Activated gamma-delta T cell treated with Interleukin-2 at 50 U/mL for 16 hours (primary cell): ENCODE measurements around the gene PMEL.
A peak's percentile ranks its signal among the peaks of the same experiment; 100 is the strongest.
"Not testable (repeated sequence)": the region's sequence is repeated elsewhere in the genome, so short reads cannot be mapped to it uniquely, and the experiment has no call there.

Experiments used
- DNase-seq: peaks from one replicate; pipeline ENCODE4 v3.0.0-alpha.2; 2020

PMEL gene

GRCh38 chr12:55940065-55940732 lies 25.6 kb downstream of the PMEL start:
- peak; percentile 87 for DNase-seq

DNA sequence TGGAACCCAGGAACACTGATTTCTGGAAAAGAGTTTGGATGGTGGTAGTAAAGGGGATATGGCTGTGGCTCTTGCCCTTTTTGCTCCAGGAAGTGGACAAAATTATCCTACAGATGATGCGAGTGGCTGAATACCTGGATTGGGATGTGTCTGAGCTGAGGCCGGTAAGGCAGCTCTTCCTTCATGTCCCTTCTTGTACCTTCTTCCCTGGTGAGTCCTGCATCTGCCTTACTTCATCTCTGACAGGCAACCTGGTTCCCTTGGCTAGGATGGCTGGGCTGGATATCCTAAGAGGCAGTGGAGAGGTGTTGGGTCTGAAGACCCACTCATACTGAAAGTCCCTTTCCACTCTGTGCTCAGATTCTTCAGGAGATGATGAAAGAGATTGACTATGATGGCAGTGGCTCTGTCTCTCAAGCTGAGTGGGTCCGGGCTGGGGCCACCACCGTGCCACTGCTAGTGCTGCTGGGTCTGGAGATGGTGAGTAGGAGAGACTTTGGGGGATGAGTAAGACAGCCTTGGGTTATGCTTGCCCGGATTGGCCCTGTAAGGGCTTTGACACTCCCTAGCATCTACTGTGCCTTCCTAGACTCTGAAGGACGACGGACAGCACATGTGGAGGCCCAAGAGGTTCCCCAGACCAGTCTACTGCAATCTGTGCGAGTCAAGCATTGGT lies 26.9 kb downstream of the PMEL start:
- DNase-seq: no peak

DNA sequence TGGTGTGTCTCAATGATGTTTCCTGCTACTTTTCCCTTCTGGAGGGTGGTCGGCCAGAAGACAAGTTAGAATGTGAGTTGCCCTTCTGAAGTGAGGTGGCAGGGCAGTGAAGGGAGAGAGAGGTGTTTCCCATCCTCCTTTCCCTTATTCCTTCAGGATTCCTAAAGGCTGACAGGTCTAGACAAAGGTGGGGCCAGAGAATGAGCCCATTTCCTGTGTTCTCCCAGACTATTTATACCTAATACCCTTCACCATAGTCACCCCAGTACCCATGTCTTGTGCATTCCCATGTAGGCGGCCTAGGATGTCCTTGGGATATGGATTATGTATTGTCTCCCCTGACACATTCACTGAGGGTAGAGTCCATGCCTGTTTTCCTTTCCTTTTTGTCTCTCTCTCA lies 27.9 kb downstream of the PMEL start:
- no peak for DNase-seq

DNA sequence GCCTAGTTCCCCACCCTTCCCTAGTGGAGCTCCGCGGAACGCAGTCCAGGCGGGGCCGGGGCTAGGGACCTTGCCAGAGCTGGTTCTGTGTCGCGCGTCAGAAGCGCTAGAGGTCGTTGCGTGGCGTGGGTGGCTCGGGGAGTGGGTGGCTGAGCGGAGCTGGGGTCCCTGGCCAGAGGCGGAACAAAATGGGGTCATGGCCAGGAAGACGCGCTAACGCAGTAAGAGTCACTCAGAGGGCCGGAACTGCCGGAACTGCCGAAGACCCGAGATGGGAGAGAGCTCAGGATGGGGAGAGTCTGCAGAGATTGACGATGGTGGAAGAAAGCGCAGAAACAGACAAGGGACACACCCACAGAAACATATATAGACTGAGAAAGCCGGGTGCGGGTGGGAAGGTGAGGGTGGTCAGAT lies 30.1 kb downstream of the PMEL start:
- no peak for DNase-seq

DNA sequence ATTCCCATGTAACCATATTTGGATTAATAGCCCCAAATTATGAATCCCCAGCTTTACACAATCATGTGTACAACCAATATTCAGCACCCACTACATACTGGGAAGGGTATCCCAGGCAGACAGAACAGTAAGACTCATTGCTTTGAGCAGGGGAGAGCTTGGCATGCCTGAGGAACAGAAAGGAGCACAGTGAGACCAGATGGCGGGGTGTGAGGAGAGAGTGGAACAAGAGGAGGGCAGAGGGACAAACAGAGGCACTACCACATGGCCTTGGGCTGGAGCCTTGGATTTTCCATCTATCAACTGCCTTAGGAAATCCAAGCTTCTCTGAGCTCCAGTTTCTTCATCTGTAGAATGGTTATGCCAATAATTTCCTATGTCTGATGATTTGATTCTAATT lies 31.1 kb downstream of the PMEL start:
- no peak for DNase-seq

DNA sequence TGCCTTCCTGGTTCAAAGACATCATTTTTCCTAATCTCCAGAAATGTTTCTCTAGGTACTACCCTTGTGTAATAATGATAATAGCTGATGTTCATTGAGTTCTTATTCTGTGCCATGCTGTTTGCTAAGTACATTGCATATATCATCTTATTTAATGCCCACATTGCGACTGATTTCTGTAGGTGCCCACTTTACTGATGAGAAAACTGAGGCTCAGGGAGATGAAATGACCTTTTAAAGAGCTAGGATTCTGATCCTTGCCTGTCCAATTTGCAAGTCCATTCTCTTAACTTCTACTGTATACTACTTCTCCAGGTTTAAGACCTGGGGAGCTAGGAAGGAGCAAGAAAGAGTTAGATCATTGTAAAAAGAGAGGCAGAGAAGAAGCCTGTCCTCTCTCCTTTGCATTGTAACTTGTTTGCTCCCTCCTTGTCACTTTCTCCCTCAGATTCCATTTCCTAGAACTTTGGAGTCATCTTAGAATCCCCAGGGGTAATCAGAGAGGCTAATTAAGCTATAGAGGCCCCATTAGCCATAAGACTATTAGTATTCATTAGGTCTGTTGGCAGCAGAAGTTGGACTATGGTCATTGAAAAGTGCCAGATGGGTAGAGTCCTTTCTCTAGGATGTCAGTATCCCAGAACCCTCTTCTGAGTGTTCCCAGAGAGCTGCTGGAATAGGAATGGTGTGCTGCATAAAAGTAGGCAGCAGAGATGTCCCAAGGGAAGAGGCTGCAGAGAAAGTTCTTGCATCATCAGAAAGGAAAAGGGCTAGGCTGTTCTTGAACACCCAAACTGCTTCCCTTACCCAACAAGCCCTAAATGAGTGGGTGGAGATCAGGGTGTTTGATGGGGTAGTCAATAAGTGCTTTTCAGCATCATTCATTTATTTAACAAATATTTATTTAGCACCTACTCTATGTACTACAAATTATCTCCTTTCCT lies 31.8 kb downstream of the PMEL start:
- no peak for DNase-seq

GRCh38 chr12:55933169-55933798 lies 32.6 kb downstream of the PMEL start:
- DNase-seq: no peak

DNA sequence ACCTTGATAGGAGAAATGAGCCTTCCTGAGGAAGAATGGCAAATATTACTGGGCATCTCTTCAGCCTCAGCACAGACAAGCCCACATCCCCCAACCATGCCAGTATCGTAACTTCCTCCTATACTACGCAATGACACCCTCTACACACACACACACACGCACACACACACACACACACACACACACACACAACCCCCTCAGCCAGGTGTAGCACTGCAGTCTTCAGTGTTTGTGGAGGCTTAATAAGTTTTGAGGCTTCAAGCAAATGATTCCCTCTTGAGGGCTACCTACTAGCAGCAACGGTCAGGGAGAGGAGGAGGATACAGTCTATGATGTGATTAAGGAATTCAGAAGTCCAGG lies 33.3 kb downstream of the PMEL start:
- DNase-seq: peak; percentile 60

DNA sequence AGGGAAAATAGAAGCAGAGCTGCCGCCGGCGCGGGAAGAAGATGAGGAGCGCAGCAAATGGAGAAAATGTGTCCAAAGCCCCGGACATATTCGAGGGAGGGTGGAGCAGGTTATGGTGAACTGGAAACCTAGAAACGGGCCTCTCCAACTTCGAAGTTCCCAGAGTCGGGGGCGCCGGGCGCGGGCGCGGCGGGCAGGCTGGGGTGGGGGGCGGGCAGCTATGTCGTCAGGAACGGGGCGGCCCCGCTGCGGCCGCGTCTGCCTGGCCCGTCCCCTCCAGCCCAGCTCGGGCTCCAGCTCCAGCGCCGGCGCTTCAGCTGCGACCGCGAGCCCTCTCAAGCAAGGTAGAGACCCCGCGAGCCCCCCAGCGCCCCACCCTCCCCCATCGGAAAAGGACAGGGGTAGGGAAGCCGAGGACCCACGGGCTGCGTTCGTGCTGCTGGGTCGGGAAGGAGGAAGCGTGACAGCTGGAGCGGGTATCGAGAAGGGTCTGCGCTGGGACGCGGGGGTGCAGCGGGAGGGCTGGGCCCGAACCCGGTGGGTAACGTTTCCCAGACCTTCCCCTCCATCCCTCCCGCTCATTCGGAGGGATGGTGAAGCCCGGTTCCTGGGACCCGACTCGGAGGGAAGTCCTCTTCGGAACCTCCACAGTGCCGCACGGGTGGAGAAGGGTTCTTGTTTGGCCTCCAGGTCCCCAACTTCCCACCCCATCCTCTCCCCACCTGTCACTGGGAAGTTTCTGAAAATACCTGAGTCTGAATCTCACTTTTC lies 33.9 kb downstream of the PMEL start:
- peak; percentile 38 for DNase-seq

GRCh38 chr12:55931317-55931779 lies 34.5 kb downstream of the PMEL start:
- no peak for DNase-seq

DNA sequence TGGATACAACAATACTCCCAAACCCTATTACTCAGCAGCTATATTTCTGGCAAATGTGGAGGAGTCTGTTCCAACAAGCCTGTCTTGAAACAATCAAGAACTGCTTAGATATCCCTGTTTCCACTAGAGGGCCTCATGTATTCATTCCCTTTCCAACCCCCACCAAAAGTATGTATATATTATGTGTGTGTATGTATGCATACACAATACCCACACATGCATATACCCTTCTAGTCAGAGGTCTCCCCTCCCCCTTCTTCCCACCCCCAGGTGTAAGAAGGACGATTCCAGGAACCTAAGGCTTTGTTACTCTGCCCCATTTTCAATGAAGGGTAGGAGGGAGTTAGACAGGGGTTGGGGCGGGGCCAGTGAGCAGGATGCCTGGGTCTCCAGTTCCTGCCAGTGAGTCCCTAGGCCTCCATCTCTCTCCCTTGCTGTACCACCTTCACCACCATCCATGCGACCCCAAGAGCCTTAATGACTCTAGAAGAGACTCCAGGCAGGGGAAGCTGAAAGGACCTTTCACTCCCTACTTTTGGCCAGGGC lies 35.0 kb downstream of the PMEL start, which contains the start of gene DGKA:
TSS of gene DGKA (plus strand) at position 392 of the 546 bp plus-strand sequence. CDS start 5,342 bp downstream, outside the sequence.
- peak; percentile 75 for DNase-seq

DNA sequence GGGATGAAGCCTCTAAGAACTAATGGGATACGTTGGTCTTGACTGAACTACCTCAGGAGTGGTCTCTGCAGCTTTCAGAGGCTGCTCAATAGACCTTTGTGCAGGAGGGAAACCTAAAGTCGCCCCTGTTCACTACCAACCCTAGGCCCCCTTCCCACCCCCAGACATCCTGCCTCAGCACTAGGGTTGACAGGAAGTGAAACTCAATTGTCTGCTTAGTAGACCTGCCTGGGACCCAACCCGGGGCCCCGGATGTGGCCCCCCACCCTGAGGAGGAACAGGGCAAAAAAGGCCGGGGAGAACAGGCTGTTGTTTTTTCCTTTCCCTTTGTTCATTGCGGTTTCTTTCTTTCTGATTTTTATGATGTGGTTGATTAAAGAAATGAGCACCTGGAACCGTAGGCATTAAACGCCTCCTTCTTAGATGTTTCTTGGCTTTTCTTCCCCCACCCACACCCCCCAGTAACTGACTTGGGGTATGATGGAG lies 36.5 kb downstream of the PMEL start:
- peak; percentile 89 for DNase-seq

DNA sequence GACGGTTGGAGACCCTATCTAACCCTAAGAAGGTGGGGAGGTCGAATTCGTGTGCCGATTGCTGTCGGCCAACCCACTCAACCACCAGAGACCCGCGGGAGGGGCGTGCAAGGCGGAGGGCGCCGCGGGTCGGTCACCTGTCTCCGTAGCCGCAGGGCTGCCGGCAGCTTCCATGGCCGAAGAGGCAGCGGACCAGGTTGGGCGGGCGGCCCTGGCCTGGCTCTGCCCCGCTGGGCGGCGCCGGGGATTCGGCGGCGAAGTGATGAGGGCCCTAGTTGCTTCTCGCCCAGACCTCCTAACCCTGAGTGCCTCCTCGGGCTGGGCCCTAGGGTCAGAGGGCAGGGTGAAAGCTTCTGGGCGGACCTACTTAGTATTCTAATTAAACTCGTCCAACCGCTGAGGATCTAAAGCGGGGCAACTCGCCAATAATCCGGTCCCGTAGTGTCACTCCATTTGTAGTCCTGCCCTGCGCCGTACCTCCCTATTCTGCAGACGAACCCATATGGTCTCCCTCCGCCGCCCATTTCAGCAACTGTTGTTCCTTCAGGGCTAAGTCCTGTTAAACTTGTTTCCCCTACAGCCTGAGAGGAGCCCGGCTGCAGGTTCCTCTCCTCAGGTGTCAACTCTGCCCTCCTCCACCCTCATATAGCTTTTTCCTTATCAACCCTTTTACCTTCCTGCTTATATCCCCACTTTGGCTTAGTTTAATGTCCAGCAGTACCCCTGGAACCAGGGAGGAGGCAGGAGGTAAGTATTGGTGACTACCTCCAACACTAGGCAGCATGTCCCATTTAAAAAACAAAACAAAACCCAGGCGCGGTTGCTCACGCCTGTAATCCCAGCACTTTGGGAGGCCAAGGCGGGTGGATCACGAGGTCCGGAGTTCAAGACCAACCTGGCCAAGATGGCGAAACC lies 38.0 kb downstream of the PMEL start, which contains the start of gene PYM1:
TSS of gene PYM1 (minus strand) at position 307 of the 915 bp plus-strand sequence. CDS start at position 174, 133 bp downstream.
- peak; percentile 74 for DNase-seq

DNA sequence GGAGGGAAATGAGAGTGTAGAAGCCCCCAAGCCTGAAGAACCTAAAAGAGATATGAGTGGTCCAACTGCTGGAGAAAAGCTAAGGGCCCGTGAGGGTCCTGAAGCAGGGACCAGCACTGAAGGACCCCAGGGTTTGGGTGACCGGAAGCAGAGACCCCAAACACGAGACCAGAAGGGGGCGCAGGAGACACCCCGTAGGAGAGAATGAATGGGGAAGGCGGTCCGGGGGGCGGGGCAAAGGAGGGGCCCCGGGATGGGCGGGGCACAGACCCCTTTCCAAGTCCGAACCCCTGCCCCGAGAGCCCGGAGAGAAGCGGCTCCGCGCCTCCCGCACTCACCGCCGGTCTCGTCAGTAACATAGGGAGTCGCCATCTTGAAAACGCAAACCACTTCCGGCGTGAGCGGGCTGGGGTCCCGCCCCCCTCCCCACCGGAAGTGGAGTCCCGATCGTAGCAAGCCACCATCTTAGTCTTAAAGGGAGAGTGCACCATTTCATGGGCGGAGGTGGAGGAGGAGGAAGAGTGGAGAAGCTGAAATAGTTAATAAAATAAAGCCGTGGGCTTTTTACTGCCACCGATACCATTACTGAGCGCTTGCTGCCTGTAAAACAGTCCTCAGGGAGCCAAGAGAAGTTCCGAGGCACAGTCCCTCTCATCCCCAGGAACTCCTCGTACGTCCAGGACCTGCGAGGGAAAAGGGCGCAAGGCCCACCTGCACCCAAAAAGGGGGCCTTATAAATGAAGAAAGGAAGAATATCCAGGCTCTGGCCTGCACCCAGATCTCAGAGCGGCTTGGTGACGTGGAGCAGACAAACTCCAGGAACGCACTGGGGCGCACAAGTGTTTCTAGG lies 38.9 kb downstream of the PMEL start:
- DNase-seq: peak; percentile 91

- DNase-seq: no peak
Observed at GRCh38 chr12:55925870-55926737, 39.7 kb downstream of the PMEL start.

GRCh38 chr12:55925371-55925770 lies 40.5 kb downstream of the PMEL start:
- no peak for DNase-seq

GRCh38 chr12:55923648-55924047 lies 42.2 kb downstream of the PMEL start:
- DNase-seq: not testable (repeated sequence)

- no peak for DNase-seq
Observed at GRCh38 chr12:55922126-55922525, 43.7 kb downstream of the PMEL start.
